Stimulated activated CD8-positive, alpha-beta memory T cell treated with anti-CD3 and anti-CD28 coated beads, Interleukin-7, amount 100 ng/mL, for 1 hour (primary cell): ENCODE measurements around the gene UBE2C.
A peak's percentile ranks its signal among the peaks of the same experiment; 100 is the strongest.

Experiments
- DNase-seq, 2 donors: peaks; one replicate each; pipeline ENCODE4 v3.0.0-alpha.2; 2020; ENCODE audit warnings: low read depth in 2 of 2

UBE2C gene

DNA sequence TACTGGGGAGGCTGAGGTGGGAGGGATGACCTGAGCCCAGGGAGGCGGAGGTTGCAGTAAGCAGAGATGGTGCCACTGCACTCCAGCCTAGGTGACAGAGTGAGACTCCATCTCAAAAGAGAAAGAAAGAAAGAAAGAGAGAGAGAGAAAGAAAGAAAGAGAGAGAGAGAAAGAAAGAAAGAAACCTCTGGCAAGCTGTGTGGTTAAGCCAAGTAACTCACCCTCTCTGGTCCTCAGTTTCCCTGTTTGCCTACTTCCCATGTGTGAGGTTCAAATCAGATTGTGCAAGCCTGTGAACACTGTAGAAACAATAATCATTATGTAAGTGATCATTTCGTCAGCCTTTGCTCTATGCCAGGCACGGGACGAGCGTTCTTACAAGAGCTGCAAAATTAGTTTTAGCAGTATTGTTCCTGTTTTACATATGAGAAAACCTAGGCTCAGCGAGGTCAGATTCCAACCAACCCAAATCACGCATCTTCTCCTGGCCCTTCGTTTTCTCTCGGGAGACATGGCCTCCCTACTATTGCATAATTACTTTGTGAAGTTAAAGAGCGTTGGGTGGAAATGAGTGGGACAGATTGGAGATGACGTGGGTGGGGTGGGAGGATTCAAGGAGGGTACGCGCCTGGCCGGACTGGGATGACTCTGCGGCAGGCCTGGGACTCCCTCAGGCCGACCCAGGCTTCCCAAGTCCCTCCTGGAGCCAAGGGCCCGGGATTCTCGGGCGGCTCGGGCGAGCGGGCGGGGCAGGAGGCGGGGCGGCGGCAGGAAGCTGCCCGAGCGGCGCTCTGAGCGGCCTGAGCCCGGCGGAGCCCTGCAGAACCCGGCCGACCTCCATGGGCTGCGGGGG, 20.8 kb downstream of the UBE2C start, which contains the start of gene SNX21:
SNX21 (plus strand) TSS at position 770 of the 853 bp plus-strand sequence. CDS start 121 bp downstream, outside the sequence.
- DNase-seq, result no peak

DNA sequence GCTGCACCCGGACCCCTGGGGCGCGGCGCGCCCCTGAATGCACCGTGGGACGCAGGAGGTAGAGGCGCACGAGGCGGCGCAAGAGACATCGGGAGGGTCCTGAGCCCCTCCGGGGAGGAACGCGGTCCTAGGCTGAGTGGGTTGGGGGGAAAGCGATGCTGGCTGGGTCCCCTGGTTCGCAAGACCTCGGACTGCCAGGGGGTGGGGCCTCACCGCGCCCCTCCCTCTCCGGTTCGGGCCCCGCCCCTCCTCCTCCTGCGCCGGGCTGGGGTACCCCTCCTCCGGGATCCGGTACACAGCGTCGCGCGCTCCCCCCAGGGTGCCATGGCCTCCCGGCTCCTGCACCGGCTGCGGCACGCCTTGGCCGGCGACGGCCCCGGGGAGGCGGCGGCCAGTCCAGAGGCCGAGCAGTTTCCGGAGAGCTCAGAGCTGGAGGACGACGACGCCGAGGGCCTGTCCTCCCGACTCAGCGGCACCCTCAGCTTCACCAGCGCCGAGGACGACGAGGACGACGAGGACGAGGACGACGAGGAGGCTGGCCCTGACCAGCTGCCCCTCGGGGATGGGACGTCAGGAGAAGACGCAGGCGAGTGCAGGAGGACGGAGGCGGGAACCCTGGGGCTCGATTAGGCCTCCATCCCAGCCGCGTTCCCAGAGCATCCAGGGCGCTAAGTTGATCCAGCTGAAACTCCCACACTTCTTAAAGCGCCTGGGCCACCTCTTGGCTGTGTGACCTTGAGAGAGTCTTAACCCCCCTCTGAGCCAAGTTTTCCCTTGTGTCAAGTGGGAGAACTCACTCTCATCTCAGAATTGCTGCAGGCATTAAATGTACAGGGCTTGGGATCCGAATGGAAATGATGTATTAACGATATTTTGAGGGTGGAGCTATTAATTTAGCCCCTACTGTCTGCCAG, 21.7 kb downstream of the UBE2C start:
- DNase-seq, result no peak

DNA sequence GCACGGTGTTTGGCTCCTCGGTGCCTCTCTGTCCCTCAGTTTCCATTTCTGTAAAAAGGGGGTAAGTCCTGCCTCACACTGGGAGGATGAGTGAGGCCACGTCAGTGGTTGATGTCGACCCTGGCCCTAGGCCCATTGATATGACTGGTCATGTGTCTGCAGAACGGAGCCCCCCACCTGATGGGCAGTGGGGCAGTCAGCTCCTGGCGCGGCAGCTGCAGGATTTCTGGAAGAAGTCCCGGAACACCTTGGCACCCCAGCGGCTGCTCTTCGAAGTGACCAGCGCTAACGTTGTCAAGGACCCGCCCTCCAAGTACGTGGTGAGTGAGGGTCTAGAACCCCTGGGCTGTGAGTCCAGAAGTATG, 22.3 kb downstream of the UBE2C start:
- no peak for DNase-seq

DNA sequence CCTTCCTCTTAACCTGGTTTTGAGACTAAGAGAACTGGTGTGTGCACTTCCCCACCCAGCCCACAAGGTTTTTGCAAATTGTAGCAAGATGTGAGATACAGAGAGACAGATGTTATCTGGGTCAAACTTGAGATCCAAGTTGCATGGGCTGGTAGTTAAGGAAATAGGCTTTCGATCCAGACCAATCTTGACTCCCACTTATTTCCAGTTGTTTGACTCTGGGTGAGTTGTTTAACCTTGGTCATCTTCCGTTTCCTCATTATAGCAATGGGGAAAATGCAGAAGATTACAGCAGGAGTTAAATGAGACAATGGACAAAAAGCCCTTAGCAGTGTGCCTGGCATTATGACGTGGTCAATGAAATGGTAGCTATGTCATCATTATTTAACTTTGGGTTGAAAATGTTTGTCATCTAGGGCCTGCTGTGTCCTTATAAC, 22.9 kb downstream of the UBE2C start:
- DNase-seq, result no peak

DNA sequence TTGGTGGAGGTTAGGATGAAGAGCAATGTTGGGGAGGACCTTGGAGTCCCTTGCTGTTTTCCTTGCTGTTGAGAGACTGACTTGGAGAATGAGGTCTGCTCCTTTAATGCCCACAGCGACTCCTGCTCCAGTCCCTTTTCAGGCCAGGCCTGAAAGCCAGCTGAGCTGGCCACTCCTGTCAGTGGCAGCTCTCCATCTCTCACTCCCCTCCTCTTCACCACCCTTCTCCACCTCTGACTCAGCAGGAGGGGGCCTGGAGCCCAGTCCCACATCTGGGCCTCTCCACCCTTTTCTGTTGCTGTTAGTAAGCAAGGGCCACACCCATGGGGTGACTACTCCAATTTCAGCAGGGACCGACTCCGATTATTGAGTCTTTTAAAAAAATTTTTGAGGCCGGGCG, 23.4 kb downstream of the UBE2C start:
- no peak for DNase-seq

DNA sequence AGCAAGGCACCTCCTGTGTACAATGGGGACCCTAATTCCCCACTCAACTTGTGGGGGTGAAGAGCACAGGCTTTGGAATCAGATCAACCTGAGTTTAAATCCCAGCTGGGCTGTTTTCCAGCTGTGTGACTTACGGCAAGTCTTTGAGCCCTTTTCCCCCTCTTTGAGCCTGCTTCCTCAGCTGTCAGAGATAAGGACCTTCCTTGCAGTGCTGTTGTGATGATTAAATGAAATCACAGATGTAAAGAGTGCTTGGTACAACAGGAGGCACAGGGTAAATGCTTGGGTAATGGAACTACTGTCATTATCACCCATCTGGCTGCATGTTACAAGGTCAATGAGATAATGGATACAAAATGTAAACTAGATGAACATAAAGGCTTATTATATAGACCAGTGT, 24.4 kb downstream of the UBE2C start:
- DNase-seq, result no peak

DNA sequence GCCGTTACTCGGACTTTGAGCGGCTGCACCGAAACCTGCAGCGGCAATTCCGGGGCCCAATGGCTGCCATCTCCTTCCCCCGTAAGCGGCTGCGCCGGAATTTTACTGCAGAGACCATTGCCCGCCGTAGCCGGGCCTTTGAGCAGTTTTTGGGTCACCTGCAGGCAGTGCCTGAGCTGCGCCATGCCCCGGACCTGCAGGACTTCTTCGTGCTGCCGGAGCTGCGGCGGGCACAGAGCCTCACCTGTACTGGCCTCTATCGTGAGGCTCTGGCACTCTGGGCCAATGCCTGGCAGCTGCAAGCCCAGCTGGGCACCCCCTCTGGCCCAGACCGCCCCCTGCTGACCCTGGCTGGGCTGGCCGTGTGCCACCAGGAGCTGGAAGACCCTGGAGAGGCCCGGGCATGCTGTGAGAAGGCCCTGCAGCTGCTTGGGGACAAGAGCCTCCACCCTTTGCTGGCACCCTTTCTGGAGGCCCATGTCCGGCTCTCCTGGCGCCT, 28.3 kb downstream of the UBE2C start:
- DNase-seq, result no peak

DNA sequence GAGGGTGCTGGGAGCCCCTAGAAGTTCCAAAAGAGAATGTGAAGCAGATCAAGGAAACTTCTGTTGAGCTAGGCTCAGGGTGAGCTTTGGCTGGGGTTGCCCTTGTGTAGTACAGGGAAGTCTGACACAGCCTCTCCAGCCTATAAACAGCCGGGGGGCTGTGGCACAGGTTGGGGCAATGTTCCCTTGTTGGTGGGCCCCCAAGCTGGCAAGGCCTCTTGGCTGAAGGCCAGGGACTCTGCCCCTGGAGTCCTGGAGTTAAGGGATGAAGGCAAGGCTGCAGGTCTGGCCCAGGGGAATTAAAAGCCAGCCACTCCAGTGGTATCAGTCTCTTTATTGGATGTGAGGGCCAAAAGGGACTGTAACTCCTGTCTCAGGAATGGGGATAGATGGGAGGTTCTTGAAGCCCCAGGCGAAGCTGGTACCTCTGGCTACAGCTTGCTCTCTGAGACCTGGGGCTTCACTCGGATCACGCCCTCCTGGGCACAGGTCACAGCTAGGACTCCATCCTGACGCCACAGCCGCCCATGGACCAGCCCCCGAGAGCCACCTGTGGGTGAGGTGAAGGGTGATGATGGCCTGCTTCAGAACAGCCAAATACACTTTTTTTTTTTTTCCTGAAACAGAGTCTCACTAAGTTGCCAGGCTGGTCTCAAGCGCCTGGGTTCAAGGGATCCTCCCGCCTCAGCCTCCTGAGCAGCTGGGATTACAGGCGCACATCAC, 29.1 kb downstream of the UBE2C start:
- no peak for DNase-seq

DNA sequence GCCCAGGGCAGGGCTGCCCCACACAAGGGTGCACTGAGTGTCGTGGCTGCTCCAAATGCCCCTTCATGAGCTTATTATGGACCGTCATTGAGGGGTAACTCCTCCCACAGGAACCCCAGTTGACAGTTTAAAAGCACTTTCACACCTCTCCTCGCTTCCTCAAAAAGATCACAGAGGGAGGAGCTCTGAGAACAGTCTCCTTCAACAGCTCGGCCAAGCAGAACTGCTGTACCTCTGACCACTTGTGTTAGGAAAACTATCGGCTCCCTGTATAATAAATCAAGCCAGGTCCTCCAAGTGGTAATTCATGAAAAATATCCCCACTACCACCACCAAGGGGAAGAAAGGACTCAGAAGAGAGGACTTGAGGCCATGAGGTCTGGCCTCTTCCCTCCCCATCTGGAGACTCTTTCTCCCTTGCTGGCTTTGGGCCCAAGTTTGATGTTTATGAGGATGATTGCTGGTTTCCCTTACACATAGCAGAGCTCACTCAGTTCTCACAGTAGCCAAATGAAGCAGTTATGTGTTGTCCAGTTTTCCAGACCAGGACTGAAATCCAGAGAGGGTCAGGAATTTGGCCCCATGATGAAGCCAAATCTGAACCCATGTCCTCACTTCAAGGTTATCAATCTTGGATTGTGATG, 29.8 kb downstream of the UBE2C start:
- DNase-seq, result no peak

DNA sequence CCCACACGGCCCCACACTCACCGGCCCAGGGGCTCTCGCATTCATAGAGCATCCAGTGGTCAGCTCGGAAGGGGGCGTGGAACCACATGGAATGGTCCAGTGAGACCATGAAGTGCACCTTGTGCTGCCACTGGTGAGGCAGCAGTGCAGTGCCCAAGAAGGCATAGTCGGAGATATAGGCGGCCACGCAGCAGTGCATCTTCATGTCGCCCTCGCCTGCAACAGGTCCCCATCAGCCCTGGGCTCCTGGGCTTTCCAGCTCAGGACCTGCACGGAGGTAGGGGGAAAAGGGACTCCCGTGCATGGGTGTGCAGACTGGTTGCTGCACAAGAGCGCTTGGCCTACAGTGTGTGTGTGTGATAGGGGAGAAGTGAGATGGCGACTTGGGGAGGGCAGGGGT, 31.1 kb downstream of the UBE2C start:
- no peak for DNase-seq

DNA sequence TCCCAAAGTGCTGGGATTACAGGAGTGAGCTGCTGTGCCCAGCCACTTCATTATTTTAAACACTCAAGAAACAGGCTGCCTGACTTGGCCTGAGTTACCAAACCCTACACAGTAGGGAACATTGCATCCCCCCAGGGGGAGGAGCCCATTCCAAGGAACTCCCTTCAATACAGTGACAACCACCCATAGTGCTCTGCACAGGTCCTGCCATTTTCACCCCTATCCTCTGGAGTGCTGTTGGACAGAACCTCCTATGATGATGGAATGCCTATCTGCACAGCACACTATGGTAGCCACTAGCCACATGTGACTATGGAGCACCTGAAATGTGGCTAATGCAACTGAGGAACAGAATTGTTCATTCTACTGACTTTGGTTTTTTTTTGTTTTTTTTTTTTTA, 33.0 kb downstream of the UBE2C start:
- DNase-seq, result no peak

DNA sequence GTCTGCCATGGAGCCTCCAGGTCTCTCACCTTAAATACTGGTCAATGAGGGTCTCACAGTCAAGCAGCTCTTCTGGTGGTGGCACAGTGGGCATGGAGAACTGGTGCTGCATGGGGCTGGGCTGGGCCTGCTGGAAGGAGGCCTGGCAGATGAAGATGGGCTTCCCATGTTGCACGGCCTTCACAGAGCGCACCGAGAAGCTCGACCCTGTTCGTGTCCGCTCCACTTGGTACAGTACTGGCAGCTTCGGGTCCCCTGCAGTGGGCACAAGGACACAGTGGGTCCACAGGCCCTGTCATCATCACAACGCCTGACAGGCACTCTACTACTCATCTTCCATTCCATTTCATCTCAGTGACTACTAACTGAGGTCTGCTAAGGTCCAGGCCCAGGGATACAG, 36.0 kb downstream of the UBE2C start:
- DNase-seq, result no peak

DNA sequence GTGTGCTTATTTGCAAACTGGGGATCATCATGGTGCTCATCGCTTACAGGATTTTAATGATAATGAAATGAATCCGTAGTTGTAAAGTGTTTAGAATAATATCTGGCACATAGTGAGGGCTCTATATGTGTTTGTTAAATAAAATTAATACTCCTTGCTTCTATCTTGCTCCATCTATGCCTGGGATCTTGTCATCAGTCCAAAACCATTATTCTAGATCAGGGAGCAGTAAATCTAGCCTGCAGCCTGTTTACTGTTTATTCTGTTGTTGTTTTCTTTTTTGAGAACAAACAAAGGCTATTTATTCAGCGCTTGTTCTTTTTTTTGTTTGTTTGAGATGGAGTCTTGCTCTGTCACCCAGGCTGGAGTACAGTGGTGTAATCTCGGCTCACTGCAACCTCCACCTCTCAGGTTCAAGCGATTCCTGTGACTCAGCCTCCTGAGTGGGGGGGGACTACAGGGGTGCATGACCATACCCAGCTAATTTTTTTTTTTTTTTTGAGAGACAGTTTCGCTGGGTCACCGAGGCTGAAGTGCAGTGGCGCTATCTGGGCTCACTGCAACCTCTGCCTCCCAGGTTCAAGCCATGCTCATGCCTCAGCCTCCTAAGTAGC, 36.6 kb downstream of the UBE2C start:
- no peak for DNase-seq

DNA sequence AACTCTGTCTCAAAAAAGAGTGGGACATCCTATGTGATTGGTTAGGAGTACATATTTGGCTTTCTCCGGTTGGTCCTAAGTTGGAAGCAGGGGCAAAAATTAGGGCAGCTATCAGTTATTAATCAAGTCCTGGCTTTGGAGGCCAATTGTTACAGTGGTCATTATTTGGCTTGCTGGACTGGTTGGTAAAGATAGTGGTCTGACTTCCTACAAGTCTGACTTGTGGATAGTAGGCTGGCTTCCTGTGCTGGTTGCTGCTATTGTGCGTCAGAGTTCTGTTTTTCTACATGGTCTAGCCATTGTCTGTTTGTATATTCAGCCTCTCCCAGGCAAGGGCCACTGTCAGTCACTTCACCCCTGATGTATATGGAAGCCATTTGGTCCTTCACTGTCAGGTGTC, 37.8 kb downstream of the UBE2C start:
- DNase-seq, result no peak

DNA sequence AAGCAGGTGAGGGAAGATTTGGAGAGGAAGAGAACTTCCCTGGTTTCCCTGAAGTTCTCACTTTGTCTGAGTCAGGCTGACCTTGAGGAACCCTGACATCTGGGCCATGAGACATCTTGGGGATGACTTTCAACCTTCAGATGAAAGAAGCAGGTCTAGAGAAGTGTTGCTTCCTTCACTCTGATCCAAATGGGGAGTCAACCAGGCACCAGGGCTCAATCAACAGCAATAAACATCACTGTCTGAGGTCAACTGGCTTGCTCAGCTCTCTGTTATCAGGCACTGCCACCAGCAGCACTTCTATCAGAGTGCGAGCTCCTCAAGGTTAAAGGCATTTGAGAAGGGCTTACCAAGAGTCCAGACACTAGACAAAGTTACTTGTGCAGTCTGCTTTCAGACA, 38.5 kb downstream of the UBE2C start:
- DNase-seq, result no peak

DNA sequence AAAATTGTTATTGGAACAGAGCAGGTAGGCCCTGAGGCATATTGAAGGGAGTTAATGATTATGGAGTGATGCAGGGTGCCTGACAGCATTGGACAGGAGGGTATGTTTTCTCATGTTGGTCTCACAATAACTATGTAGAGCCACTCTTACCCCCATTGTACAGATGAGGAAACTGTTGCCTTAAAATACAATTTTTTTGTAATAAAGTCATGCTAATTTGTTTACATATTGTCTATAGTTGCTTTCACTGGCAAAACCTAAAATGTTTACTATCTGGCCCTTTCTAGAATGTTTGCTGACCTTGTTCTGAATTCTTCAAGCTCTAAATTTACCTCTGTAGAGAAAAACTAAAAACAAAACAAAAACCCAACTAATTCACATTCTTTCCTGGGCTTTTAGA, 39.1 kb downstream of the UBE2C start:
- DNase-seq, result no peak

DNA sequence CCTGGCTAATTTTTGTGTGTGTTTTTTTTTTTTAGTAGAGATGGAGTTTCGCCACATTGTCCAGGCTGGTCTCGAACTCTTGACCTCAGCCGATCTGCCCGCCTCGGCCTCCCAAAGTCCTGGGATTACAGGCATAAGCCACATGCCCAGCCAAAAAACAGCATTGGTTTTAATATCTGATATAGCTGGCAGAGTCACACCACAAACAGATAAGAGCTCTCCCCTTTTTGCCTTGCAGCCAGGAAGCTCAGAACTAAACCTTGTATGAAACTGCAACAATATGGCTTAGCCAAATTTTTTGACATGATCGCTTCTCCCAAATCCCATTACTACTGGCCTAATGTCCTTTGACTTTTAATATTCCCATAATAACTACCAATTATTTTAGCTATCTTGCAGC, 39.9 kb downstream of the UBE2C start:
- DNase-seq, result no peak

DNA sequence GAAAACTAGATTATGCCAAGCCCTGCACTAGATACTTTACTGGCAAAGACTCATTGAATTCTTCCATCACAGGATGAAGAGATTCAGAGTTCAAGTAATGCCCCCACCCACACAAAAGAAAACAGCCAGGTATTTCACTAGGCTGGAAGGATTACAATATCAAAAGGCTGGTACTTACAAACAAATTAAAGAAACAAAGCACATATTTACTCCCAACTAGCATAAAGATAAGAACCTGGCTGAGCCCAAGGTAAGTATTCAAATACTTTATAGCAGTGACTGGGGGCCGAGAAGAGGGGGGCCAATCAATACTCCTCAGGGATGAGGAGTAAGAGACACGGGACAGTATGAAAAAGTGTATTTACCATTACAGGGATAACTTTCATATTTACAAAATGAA, 41.0 kb downstream of the UBE2C start:
- DNase-seq, result no peak

DNA sequence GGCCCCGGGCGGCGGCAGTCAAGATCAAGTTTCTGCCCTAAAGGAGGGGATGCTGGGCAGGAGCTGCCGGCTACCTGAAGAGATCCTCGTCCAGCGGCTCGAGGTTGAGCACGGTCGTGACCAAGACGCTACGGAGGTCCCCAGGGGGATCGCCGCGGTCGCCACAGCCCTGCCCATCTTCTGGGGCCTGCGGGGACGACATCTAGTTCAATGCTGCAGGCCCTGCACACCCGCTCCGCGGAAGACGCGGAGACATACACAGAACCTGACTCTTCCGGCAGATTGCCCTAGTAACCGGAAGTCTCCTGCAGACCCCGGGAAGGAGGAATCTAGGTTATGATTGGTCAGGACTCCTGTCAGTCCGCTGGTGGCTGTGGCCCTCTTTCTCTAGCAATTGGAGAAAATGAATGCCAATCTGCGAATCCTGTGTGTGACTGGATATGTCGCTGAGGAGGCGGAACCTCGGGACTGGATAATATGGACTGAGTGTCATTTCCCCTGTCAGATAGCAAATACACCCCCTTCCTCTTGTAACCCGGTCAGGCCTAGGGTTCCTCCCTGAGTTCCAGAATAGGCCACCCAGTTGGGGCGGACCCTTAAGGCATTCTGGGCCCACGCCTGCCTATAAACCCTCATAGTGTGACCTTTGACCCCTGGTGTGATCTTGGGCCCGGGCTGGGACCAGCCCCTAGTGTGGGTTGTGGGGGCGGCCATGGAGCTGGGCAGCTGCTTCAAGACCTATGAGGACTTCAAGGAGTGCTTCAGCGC, 44.9 kb downstream of the UBE2C start, which contains the start of the genes ACOT8 and ZSWIM3:
ACOT8 (minus strand) TSS at position 279 of the 768 bp plus-strand sequence; CDS start at position 202, 77 bp downstream.
ZSWIM3 (plus strand) TSS at position 501 of the 768 bp plus-strand sequence; CDS start at position 713, 212 bp downstream.
- peak; percentile 74 to 79 for DNase-seq

DNA sequence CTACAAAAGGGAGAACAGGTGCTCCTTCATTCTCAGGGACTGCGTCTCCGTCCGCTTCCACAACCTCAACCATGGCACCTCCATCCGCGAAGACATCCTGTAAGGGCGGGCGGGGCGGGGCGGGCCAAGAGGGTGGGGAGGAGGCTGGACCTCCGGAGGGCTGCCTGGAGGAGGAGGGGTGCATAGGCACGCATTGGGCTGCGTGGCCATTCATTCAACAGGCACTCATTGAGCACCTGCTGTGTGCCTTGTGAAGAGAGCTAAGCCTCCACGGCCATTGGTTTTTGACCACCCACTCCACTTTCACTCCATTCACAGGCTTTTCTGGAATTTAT, 45.4 kb downstream of the UBE2C start:
- DNase-seq, result no peak
